Panc1 (cell line): ENCODE measurements around the gene MYF5.

Experiments
- SIN3A ChIP-seq: IDR thresholded peaks from 2 replicates; pipeline ENCODE4 v1.6.1; 2012; ENCODE audit warnings: low read depth, mild to moderate bottlenecking, low read length, moderate library complexity, borderline replicate concordance; ENCODE audit not compliant: insufficient read depth
- TCF7L2 ChIP-seq: IDR thresholded peaks from 2 replicates; pipeline ENCODE4 v1.6.1; 2011; ENCODE audit warnings: mild to moderate bottlenecking, low read depth, low read length, inconsistent platforms
- TF ChIP-seq, protein P1 (sequence below): fragments of 450-650 bp; IDR thresholded peaks from 2 replicates; pipeline ENCODE4 v1.5.1; 2017; ENCODE audit warnings: mild to moderate bottlenecking
- TF ChIP-seq, protein P2 (sequence below), 2 experiments: IDR thresholded peaks; 2 replicates each; pipeline ENCODE4 v1.6.1; 2011 to 2012; ENCODE audit warnings: low read depth in 2 of 2, control low read depth in 1 of 2, low read length in 1 of 2, mild to moderate bottlenecking in 1 of 2, moderate library complexity in 1 of 2; ENCODE audit not compliant: insufficient read depth in 1 of 2

DNA sequence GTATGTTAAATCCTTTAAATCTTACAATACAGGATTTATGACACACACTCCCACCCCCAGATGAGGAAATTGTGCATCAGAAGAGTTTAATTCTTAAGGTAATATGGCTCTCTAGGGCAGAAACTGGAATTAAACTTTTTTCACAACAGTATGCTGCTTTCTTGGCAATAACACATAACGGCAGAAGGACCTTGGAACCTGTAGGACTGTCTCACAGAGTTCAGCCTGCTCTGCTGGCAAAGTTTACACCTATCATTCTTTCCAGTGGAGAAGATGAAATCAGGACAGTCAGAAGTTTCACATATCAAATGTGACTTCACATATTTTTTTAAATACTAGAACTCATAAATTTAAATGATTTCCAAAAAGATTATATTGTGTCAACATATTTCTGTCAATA is 39.9 kb upstream of the MYF5 start:
- no peak for TF ChIP-seq TCF7L2
- TF ChIP-seq, protein P1, sequence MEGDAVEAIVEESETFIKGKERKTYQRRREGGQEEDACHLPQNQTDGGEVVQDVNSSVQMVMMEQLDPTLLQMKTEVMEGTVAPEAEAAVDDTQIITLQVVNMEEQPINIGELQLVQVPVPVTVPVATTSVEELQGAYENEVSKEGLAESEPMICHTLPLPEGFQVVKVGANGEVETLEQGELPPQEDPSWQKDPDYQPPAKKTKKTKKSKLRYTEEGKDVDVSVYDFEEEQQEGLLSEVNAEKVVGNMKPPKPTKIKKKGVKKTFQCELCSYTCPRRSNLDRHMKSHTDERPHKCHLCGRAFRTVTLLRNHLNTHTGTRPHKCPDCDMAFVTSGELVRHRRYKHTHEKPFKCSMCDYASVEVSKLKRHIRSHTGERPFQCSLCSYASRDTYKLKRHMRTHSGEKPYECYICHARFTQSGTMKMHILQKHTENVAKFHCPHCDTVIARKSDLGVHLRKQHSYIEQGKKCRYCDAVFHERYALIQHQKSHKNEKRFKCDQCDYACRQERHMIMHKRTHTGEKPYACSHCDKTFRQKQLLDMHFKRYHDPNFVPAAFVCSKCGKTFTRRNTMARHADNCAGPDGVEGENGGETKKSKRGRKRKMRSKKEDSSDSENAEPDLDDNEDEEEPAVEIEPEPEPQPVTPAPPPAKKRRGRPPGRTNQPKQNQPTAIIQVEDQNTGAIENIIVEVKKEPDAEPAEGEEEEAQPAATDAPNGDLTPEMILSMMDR = no peak
- TF ChIP-seq, protein P2, sequence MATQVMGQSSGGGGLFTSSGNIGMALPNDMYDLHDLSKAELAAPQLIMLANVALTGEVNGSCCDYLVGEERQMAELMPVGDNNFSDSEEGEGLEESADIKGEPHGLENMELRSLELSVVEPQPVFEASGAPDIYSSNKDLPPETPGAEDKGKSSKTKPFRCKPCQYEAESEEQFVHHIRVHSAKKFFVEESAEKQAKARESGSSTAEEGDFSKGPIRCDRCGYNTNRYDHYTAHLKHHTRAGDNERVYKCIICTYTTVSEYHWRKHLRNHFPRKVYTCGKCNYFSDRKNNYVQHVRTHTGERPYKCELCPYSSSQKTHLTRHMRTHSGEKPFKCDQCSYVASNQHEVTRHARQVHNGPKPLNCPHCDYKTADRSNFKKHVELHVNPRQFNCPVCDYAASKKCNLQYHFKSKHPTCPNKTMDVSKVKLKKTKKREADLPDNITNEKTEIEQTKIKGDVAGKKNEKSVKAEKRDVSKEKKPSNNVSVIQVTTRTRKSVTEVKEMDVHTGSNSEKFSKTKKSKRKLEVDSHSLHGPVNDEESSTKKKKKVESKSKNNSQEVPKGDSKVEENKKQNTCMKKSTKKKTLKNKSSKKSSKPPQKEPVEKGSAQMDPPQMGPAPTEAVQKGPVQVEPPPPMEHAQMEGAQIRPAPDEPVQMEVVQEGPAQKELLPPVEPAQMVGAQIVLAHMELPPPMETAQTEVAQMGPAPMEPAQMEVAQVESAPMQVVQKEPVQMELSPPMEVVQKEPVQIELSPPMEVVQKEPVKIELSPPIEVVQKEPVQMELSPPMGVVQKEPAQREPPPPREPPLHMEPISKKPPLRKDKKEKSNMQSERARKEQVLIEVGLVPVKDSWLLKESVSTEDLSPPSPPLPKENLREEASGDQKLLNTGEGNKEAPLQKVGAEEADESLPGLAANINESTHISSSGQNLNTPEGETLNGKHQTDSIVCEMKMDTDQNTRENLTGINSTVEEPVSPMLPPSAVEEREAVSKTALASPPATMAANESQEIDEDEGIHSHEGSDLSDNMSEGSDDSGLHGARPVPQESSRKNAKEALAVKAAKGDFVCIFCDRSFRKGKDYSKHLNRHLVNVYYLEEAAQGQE (IDR thresholded peaks at IDR 0.05; ENCODE audit: insufficient read depth in 1 of 2, low read depth in 2 of 2, low read length in 1 of 2) = no peak
- TF ChIP-seq SIN3A = no peak
